CD4-positive, alpha-beta T cell treated with Interferon alpha-2 for 1 hour (primary cell): ENCODE measurements around the gene GAST.
"Not testable (repeated sequence)": the region's sequence is repeated elsewhere in the genome, so short reads cannot be mapped to it uniquely, and the experiment has no call there.

Experiments used
- DNase-seq, 2 donors: peaks; one replicate each; pipeline ENCODE4 v3.0.0-alpha.2; 2020 to 2022

Gene GAST, protein sequence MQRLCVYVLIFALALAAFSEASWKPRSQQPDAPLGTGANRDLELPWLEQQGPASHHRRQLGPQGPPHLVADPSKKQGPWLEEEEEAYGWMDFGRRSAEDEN

DNA sequence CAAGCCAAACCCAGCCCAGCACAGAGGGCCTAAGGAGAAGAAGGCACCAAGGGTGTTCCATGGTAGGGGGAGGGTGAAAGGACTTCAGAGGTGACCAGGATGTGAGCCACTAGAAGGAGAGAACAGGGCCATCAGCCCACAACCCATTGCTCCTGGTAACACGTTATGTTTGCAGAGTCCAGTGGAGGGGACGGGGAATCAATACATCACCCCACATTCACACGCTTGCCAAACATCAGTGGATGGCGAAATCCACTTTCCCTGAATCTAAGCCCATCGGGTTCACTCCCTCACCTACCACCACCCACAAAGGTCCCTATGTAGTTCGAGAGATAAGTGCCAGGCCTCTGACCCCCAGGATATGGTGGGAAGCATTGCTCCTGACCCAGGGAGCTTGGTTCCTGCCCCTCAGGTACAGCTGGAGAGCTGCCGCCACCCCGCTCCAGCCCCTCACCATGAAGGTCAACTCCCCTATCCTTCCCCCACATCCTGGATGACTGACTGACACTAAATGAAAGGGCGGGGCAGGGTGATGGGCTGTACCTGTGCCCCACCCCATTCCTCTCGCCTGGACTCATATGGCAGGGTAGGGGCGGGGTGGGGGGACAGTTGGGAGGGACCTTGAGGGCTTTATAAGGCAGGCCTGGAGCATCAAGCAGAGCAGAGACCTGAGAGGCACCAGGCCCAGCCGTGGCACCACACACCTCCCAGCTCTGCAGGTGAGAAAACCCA is at the start of gene GAST:
GAST (plus strand) TSS at position 663 of the 732 bp plus-strand sequence. CDS start 3,106 bp downstream, outside the sequence.
- no peak for DNase-seq

DNA sequence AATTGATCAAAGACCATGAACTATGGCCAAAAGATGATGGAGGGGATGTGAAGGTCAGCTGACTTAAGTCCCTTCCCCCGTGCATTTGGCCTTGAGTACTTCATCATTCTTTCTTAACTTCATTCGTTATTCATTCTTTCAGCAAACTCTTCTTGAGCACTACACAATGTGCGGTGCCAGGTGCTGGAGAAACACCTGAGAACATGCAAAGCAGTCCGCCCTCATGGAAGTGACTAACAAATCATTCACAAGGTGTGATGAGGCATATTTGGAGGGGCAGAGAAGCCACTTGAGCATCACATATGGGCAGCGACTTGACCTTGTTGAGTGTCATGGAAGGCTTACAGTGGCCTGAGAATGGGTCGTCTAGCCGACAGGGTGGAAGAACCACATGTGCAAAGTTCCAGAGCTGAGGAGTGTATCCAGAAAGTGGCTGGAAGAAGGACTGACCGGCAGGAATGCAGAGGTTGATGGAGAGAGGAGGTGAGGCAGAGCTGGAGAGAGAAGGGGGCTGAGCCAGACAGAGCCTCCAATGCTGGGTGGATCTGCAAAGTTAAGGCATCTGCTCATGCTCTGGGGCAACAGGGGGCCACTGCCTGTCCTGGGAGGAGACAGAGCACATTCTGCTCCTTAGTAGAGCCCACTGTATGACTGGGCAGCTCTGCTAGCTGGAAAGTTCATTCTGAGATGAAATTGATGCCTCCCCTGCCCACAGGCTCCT is 48.5 kb upstream of the GAST start:
- DNase-seq: no peak

DNA sequence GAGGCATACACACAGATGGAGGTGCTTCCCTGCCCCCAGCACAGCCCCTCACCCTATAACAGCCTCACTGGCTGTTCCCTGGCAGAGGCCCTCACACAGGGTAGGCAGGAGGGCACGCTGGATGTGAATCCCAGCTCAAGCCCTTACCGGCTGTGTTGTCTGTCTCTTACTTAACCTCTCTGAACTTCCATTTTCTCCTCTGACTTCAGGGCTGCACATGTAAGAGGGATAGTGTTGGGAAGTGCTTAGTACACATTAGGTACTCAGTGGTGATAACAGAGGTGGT is 48.0 kb upstream of the GAST start:
- no peak for DNase-seq

DNA sequence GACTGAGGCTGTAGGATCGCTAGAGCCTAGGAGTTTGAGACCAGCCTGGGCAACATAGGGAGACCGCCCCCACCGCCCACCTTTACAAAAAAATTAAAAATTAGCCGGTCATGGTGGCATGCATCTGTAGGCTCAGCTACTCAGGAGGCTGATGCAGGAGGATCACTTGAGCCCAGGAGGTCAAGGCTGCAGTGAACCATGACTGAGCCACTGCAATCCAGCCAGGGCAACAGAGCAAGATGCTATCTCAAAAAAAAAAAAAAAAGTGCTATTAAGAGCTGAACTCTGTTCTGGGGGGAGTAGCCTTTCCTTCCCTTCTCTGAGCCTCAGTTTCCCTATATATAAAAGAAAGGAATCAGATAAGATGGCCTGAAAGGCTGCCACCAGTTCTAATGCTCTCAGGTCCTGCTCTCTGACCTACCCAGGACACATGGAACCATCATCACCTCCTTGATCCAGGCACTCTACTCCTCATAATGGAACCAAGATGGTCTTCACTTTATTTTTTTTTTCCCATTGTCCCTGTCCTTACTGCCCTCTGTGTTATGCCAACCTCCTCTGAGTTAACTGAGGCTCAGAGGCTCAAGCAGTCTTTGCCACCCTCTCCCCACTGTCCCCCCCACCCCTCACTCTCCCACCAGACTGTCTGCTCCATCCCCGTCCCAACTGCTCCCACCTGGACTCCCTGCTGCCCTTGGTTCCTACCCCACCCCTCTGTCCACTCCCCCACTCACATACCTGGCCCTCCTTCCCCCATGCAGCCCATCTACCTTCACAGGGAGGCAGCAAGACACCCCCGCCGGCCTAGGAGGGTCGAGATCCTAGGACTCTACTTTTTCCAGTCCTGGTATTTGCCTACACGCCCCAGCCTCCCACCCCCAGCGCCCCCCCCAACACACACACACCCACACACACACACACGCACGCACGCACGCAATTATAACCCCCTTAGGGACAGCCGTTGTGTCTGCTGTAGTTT is 47.3 kb upstream of the GAST start:
- no peak for DNase-seq

DNA sequence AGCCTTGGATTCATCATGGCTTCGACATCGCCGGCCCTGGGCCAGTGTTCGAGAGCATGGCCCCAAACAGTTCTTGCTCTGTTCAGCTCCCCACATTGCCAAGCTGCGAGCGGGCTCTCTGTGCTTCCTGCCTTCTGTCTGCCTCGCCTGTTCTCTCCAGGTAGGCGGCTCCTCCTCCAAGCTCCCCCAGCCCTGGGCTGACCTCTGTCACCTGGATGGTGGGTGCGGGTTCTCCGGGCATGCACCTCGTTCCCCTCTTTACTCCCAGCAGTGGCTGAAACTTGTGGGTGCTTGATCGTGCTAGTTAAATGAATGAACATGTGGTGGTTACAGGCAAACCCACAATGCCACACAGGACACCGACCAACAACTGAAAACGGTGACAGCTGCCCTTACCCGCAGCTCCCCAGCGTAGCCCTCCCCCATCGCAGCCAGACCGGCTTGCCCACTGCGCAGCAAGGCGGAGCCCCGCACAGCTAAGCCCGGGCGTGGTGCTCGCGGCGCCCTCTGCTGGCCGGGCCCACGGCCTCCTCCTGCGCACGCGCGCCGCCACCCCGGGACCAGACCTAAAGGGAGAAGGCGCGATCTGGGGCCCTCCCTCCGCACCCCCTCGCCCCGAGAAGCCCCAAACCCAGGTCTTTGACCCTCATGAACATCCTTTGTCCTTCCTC is 46.4 kb upstream of the GAST start:
- DNase-seq: peak; percentile 89 to 92

DNA sequence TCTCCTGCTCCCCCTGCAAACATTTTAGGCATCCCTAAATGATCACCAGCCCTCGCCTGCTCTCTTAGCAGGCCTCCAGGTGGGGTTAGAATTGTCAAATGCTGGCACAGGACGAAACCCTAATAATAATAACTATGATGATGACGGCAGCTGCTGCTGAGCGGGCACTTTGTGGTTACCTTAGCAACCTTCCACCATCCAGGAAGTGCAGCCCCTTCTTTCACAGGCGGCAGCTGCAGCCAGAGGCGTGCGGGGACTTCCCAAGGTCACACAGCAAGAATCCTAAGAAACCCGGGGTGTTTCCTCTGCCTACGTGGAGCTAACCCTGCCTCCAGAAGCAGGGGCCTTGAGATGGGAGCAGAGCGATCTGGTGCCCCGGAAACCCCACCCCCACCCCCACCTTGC is 45.9 kb upstream of the GAST start:
- peak; percentile 90 to 92 for DNase-seq

DNA sequence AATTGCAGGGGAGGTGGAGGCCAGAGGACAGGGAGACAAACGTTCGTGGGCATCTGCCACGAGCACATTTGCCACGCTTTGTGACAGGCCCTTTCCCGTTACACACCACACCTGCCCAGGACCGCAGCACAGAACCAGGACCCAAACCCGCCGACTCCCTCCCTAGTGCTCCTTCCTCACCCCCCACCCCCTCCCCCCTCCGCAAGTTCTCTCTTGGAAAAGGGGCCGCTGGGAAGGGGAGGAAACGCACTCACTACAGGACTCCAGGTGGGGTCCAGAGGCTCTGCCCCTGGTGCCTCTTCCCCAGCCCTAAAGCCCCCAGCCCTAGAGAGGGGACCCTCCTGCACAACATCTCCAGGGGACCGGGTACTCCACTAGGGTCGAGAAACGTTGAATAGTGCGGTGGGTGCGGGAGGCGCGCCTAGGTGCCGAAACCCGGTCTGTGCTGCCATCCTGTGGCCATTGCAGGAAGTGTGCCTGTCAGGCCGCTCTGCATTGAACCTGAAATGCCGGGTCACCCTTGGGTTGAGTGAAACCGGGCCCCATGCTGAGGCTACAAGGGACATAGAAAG is 45.3 kb upstream of the GAST start:
- DNase-seq: peak; percentile 87 to 90

DNA sequence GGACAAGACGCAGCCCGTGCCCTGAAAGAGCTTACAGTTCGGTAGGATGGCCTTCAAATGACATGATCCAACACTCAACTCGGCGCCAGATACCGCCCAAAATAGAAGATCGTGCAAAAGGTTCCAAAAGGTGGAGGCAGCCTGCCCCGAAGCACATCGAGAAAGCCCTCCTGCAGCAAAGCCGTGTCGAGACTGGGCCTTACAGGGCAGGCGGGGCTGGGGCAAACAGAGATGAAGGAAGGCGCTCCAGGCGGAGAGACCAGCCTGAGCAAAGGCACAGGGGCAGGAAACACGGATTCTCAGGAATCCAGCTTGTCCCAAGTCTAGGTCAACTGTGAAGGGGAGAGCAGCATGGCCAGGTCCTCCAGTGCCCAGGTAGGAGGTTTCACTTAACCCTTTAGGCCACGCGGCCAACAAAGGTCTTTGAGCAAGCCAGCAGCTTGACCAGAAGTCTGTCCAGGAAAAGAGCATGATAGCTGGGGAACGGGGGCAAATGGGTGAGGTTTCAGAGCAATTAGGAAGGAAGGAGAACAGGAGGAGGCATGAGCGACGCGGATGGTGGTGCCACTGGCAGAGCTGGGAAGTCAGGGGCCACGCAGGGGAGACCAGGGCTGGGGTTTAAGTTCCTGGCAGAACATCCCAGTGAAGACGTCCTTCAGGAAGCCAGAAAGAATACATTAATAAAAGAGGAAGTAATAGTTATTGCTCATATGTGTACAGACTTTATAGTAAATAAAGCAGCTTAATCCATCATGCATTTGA is 44.7 kb upstream of the GAST start:
- DNase-seq: no peak

DNA sequence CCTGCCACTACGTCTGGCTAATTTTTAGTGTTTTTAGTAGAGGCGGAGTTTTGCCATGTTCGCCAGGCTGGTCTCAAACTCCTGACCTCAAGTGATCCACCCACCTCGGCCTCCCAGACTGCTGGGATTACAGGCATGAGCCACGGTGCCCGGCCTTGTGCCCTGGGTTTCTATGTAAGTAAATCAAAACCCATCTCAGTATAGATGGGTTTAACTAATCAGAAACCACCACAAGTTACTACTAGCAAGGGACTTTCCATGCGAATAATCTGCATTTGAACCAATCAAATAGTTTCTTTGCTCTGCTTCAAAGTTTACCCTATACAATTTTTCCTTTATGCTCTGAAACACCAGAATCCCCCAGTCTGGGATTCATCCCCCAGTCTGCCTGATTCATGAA is 40.0 kb upstream of the GAST start:
- no peak for DNase-seq

DNA sequence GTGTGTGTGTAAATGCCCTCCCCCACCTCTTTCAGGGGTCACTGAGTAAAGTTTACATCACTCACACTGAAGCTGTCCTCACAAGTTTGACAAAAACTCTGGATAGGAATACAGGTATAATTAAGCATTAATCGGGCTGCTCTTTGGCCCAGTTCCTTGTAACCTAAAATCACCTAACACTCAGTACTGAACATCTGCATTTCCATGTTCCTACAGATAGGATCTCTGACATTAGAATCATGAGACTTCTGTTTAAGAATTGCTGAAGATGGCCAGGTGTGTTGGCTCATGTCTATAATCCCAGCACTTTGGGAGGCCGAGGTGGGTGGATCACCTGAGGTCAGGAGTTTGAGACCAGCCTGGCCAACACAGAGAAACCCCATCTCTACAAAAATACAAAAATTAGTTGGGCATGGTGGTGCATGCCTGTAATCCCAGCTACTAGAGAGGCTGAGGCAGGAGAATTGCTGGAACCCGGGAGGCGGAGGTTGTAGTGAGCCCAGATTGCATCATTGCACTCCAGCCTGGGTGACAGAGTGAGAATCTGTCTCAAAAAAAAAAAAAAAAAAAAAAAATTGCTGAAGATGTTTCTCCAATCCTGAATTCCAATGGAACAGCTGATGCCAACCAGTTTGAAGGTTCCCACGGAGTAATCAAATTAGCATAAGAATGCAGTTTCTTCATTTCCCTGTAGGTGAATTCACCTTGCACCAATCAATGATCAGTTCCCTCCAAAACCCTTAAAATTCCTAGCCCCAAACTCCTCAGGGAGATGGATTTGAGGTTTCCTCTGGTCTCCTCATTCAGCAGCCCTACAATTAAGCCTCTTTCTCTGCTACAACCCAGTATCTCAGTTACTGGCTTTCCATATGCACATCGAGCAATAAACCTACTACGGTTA is 36.7 kb upstream of the GAST start:
- DNase-seq: not testable (repeated sequence)

DNA sequence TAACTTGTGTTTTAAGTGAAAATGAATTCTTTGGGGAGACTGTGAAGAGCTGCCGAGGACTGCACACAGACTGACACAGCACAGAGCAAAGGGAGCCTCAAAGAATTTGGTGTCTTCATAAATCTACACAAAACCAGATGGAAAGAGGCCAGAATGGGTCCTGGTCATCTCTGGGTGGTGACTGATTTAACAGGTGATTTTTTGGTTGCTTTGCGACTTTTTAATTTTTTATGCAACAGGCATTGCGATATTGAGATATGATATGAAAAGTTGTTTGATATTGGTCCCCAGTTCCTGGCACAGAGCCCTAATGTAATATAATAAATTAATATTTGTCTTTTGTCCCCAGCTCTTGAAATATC is 36.1 kb upstream of the GAST start:
- no peak for DNase-seq

DNA sequence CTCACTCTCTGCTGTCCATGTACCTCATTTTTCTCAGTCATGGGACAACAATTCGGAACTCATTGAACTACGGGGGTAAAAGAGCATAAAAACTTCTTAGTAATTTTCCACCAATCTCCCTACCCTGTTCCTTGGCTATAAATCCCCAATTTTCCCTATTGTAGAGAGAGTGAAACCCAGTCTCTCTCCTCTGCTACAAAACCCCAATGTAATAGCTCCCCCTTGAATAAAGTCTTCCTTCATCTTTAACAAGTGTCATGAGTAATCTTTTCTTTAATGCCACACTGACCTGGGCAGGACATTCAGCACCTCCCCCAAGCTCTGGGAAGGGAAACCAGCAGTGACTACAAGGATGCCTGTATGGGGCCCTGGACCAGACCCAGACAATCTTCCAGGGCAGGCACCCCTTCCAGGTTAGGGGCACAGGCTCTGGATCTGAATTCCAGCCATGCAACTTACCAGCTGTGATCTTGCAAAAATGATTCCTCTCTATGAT is 33.7 kb upstream of the GAST start:
- no peak for DNase-seq

DNA sequence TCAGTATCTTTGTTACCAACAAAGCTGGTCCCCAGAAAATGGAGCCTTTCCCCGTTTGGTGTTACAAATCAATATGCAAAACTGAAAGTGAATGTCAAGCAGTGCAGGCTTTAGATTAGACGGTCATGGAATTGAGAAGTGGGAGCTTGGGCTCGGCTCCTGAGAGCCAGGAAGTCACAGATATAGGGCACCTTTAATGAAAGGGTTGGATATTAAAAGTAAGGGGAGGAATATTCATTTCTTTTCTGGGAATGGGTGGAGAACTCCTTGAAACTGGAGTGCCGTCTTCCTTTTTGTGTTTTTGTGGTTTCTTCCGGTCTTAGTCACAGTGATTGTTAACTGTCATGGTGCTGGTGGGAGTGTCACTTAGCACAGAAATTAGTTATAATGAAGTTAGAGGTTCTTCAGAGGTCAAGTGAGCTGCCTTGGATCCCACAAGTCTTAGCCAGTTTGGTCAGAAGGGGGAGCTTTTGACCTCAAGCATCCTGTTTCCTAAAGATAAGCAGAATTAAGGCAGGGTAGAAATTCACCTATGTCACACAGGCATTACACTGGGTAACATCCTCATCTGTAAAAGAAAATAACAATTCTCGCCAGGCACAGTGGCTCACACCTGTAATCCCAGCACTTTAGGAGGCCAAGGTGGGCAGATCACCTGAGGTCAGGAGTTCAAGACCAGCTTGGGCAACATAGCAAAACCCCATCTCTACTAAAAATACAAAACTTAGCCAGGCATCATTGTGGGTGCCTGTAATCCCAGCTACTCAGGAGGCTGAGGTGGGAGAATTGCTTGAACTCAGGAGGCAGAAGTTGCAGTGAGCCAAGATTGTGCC is 33.0 kb upstream of the GAST start:
- DNase-seq: peak; percentile 80 to 91

DNA sequence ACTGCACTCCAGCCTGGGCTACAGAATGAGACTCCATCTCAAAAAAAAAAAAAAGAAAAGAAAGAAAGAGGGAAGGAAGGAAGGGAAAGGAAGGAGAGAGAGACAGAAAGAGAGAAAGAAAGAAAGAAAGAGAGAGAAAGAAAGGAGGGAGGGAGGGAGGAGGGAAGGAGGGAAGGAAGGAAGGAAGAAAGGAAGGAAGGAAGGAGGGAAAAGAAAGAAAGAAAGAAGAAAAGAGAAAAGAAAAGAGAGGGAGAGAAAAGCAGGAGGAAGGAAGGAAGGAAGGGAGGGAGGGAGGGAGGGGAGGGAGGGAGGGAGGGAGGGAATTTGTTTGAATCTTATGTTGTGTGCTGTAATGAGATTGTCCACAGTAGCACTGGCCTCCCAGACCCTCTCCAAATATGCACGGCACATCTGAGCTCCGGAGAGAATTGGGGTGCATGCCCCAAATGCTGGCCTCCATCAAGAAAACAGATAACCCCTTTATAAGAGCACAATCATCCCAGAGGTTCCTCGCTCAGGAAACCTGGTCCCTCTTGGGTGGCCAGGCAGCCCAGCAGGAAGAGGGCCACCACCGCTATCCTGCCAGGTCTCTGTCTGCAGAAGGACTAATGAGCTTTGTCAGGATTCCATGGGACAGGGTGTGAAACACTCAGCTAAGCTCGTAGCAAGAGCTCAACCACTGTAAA is 32.2 kb upstream of the GAST start:
- DNase-seq: no peak

DNA sequence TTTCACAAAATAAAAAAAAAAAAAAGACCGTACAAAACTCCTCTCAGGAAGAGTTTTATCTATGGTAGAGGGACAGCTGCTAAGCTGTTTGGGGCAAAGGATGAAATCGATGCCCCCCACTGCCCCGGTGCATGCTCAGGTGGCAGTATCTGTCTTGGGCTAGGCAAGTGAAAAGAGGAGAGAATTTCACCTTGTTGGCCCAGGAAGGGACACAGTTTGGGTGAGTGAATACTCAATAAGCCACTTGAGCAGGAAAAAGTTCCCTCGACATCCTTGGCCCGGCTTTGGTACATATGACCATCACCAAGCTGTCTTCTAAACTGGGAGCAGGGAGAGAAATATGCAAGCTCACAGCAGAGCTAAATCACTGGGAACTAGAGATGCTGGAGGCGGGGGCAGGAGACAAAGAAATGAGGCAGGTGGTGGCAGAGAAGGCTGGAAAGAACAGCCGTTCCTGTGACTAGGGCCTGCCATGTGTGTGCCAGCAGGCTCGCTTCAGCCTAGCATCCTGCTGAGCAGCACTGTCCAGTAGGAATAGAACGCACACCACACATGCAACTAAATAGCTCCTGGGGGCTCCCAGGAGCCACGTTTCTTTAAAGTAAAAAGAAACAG is 31.6 kb upstream of the GAST start:
- DNase-seq: no peak

DNA sequence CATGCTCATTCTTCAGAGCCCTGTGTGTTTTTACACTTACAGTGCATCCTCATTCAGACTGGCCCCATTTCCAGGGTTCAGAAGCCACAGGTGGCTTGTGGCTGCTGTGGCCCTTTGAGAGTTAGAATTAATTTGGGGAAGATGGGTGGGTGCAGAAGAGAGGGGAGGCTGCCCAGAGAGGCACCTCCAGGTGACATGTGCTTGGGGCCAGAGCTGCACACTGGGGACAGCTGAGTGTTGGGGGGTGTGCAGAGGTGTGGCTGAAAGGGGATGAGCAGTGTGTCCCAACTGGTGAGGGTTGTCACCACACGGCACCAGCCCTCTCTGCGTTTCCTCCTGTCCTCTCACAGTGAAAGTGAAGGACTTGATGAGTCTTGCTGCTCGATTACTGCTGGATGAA is 30.4 kb upstream of the GAST start:
- DNase-seq: no peak

DNA sequence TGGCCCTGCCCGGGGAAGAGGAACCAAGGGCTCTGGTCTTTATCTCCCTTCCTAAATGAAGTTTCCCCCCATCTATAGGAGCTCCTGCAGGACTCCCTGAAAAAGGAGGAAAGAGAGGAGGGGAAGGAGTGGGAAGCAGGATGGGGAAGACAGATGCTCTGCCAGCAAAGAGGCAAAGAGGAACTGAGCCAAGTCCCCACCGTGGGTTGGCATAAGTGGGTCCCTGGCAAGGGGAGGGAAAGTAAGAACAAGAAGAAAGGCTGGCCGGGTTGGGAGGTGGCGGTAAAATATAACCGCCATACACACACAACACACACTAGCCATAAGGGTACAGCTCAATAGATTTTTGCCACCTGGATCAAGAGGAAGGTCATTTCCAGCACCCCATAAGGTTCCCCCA is 29.5 kb upstream of the GAST start:
- DNase-seq: no peak

DNA sequence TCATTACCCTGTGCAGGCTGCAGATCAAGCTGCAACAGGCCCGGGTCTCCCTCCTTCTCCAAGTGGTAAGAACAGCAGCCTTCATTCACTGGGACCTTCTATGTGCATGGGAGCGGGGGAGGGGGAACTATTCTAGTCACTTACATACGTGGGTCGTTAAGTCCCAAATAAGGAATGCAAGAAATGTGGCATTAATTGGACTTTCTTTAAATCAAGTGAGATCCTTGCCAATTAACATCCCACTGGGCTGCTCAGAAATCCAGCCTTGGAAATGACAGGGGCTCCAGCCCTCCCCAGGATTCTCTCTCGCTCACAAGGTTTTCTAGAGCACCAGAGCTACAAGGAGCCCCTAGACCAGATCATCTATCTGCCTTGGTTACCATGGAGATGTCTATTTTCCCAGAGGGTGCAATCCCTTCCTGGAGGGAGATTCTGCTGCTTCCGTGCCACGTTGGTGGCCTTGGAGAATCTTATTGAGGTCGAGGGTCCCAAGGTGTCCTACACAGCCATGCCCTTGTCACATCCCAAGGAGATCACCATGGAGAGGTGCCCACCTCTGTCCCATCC is 28.6 kb upstream of the GAST start:
- DNase-seq: no peak
